Left lung (tissue), 10 donors: ENCODE results near the gene ALK. TPM values are rescaled to one million over a fixed set of nuclear protein-coding genes. Genes with fewer than 3 reads are reported as not detected.

Experiments
- ATAC-seq: fragments of 200-7000 bp; cut with Tn5 transposase; one replicate; pipeline ENCODE4 v1.9.1; 2020; ENCODE audit warnings: moderate library complexity
- DNase-seq, 4 donors: peaks; one replicate each; pipeline ENCODE4 v3.0.0-alpha.2; 2013 to 2020
- H3K27ac ChIP-seq, 2 donors: fragments of 200-600 bp; sonication (generic) in 1 of 2; one replicate each; pipeline versions ENCODE4 v1.5.0 to v1.8.0; 2020 to 2021
- H3K27me3 ChIP-seq, 2 donors: fragments of 200-600 bp; sonication (generic) in 1 of 2; one replicate each; pipeline versions ENCODE4 v1.5.0 to v1.8.0; 2020 to 2021
- H3K36me3 ChIP-seq, 2 donors: fragments of 200-600 bp; sonication (generic) in 1 of 2; one replicate each; pipeline versions ENCODE4 v1.5.0 to v1.8.0; 2020 to 2021
- H3K4me1 ChIP-seq, 2 donors: fragments of 200-600 bp; one replicate each; pipeline ENCODE4 v1.8.0; 2021
- H3K4me3 ChIP-seq, 2 donors: fragments of 200-600 bp; sonication (generic) in 1 of 2; one replicate each; pipeline versions ENCODE4 v1.5.0 to v1.8.0; 2020 to 2021; ENCODE audit warnings: mild to moderate bottlenecking in 1 of 2
- H3K9me3 ChIP-seq, 2 donors: fragments of 200-600 bp; sonication (generic) in 1 of 2; one replicate each; pipeline versions ENCODE4 v1.5.0 to v1.8.0; 2020 to 2021
- intact Hi-C, 2 donors: fragments of 100-400 bp; cut with DNase I; formaldehyde crosslinking; loops; one replicate each; pipeline versions ENCODE4 v1.11.2 to v1.14.2; 2022
- polyA plus RNA-seq, 6 donors: library from polyadenylated mRNA; unstranded; fragments of 120-200 nt; gene quantifications; one replicate each; pipeline ENCODE4 v1.2.1, GENCODE V29; 2013; ENCODE audit not compliant: insufficient read length in 6 of 6
- total RNA-seq, 2 donors: library from RNA; stranded (reverse); fragmentation: NEBNext Ultra II Directional; extraction: Animal tissue kit (Norgen Biotek cat#: 25700); gene quantifications; one replicate each; pipeline ENCODE4 v1.2.1, GENCODE V29; 2021
- TF ChIP-seq, protein P1 (sequence below), 2 donors: fragments of 200-600 bp; sonication (generic) in 1 of 2; IDR thresholded peaks; one replicate each; pipeline versions ENCODE4 v1.5.0 to v1.8.0; 2021; ENCODE audit warnings: antibody characterized with exemption in 2 of 2
- donor health status: DM: no; HTN: yes; CAD: no.
- donor health status: DM: no; HTN: no; CAD: no.

Gene ALK
- total and polyA plus RNA-seq, 8 donors = 0.06 to 0.70 (median 0.12) TPM; not detected in 2

DNA sequence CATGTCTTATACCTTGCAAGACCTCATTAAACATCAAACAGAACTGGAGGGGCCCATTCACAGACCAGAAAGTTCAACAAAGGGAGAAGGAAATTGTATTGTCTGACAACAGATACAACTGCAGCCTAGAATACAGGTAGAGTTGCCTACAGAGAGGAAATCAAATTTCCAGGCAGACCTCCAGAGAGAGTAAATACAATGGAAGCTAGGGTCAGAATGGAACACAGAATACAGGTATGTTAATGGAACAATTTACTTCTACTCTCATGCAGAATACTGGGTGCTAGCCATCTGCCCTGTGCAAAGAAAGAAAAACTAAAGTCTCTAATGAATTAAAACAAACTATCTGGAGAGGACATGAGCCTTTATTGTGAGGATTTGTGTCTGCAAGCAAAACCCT, 31.6 kb upstream of the ALK start:
- no peak for ATAC-seq

DNA sequence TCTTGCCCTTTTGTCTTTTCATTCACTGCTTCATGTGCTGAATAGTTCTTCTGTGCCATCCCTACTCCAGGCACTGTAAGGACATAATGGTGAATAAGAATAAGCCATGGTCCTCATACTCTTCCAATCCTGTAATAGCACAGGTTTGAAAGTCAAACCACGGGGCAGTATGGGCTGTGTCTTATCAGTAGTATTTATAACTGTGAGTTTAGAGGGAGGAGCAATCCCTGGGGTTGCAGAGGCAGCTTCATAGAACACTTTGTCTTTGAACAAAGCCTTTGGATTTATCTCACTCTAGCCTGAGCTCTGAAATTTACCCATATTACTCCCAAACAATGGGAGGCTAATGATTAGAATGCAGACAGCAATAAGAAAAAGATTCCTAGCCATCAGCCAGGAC, 30.2 kb upstream of the ALK start:
- Histone ChIP-seq H3K27ac (no peak overlapping the region), H3K27me3 (no peaks in the 10 kb centered on the region), H3K9me3 (no peaks in the 10 kb centered on the region), H3K4me1 (no peaks in the 10 kb centered on the region), H3K36me3 (no peaks in the 10 kb centered on the region), H3K4me3 (no peak overlapping the region)
- ATAC-seq = no peak
- intact Hi-C loops = no loop called here
- DNase-seq = no peak
- TF ChIP-seq, protein P1, sequence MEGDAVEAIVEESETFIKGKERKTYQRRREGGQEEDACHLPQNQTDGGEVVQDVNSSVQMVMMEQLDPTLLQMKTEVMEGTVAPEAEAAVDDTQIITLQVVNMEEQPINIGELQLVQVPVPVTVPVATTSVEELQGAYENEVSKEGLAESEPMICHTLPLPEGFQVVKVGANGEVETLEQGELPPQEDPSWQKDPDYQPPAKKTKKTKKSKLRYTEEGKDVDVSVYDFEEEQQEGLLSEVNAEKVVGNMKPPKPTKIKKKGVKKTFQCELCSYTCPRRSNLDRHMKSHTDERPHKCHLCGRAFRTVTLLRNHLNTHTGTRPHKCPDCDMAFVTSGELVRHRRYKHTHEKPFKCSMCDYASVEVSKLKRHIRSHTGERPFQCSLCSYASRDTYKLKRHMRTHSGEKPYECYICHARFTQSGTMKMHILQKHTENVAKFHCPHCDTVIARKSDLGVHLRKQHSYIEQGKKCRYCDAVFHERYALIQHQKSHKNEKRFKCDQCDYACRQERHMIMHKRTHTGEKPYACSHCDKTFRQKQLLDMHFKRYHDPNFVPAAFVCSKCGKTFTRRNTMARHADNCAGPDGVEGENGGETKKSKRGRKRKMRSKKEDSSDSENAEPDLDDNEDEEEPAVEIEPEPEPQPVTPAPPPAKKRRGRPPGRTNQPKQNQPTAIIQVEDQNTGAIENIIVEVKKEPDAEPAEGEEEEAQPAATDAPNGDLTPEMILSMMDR (IDR thresholded peaks at IDR 0.05) = no peak

More for the DNA sequence above, 31.6 kb upstream of the ALK start:
- H3K4me1 ChIP-seq = no peaks in the 10 kb centered on the region
- H3K4me3 ChIP-seq = no peak overlapping the region
- TF ChIP-seq, protein P1 (IDR thresholded peaks at IDR 0.05) = no peak
- H3K27ac ChIP-seq = no peak overlapping the region
- intact Hi-C loops = no loop called here
- H3K9me3 ChIP-seq = no peaks in the 10 kb centered on the region
- H3K27me3 ChIP-seq = no peaks in the 10 kb centered on the region
- H3K36me3 ChIP-seq = no peaks in the 10 kb centered on the region
- no peak for DNase-seq

DNA sequence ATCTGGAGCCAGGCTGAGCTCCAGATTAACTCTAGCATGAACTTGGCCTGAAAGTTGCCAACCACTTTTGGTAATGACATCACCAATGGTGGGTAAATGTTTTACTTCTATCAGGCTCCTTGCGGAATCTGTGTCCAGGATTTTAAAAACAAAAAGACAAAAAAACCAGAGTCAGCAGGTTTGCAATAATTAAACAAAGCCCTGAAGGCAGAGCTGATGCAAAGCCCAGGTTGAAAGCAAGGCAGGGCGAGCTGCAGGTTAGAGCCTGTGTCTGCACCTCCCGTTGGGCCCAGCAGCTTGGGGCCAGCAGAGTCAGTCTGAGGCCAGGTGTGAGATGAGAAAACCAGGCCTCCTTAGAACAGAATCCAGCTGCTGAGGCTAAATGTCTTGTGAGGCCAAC, 29.1 kb upstream of the ALK start:
- H3K27ac ChIP-seq = no peak overlapping the region
- H3K4me3 ChIP-seq = no peak overlapping the region
- no peaks in the 10 kb centered on the region for H3K36me3 ChIP-seq
- DNase-seq = no peak
- no peaks in the 10 kb centered on the region for H3K4me1 ChIP-seq
- ATAC-seq = no peak
- intact Hi-C loops = no loop called here
- H3K27me3 ChIP-seq = no peaks in the 10 kb centered on the region
- TF ChIP-seq, protein P1 (IDR thresholded peaks at IDR 0.05) = no peak
- H3K9me3 ChIP-seq = no peaks in the 10 kb centered on the region

DNA sequence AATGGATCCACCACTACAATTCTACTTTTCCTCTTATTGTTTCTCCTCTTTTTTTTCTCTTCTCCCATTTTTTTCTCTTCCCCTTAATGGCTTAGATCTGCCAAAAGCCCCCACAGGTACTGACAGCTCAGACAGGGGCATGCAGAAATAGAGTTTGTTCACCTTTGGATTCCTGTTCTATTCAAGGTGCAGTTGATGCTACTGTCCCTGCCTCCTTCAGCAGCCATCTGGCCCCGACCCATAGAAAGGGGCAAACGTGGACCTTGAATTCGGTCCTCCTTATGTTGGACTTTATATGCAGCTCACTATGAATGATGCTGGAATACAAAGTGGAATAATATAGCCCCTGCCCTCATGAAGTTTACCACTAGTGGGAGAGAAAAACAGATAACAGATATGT, 27.7 kb upstream of the ALK start:
- DNase-seq = no peak
- no peak for ATAC-seq
- Histone ChIP-seq H3K36me3 (no peaks in the 10 kb centered on the region), H3K9me3 (no peaks in the 10 kb centered on the region), H3K4me3 (no peak overlapping the region), H3K27ac (no peak overlapping the region), H3K4me1 (no peaks in the 10 kb centered on the region), H3K27me3 (no peaks in the 10 kb centered on the region)
- intact Hi-C loops = no loop called here
- TF ChIP-seq, protein P1 (IDR thresholded peaks at IDR 0.05) = no peak

DNA sequence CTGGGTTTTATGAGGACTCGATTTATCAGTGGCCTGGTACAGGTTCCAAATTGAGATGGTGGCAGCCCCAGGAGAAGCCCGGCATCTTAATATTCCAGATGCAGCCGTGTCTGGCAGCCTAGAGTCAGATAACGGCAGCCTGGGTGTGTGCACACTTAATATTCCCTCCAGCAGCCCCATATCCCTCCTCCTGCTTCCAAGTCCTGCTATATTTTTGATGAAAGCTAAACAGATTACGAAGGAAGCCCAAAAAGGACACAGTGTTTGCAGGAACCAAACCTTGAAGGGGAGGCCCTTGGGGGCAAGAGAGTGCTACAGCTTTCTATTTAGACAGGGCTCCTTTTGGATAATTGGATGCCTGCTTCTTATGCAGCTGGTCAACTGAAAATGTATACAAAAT, 25.1 kb upstream of the ALK start:
- H3K4me1 ChIP-seq = no peaks in the 10 kb centered on the region
- DNase-seq (no peak), ATAC-seq (no peak)
- intact Hi-C loops = no loop called here
- H3K36me3 ChIP-seq = no peaks in the 10 kb centered on the region
- no peaks in the 10 kb centered on the region for H3K27me3 ChIP-seq
- peaks cover 0 to 2% of the 10 kb centered on the region in 2 donors for H3K9me3 ChIP-seq
- H3K27ac ChIP-seq = no peak overlapping the region
- no peak overlapping the region for H3K4me3 ChIP-seq
- TF ChIP-seq, protein P1 (IDR thresholded peaks at IDR 0.05) = no peak
